T-helper 22 cell (primary cell): ENCODE results near the gene PROSER2.
A peak's percentile ranks its signal among the peaks of the same experiment; 100 is the strongest.
"Not testable (repeated sequence)": the region's sequence is repeated elsewhere in the genome, so short reads cannot be mapped to it uniquely, and the experiment has no call there.

Experiments used
- DNase-seq: peaks from one replicate; pipeline ENCODE4 v3.0.0-alpha.2; 2020; ENCODE audit warnings: low read depth

The PROSER2 gene

GRCh38 chr10:11835704-11836103, 12.5 kb downstream of the PROSER2 start:
- no peak for DNase-seq

- no peak for DNase-seq
These were observed 14.4 kb downstream of the PROSER2 start for GRCh38 chr10:11837372-11838161.

- DNase-seq = no peak
These were observed 15.2 kb downstream of the PROSER2 start for GRCh38 chr10:11838298-11838852.

- no peak for DNase-seq
These were observed 18.2 kb downstream of the PROSER2 start for GRCh38 chr10:11841375-11841774.

GRCh38 chr10:11842411-11842810, 19.3 kb downstream of the PROSER2 start:
- DNase-seq = no peak

- DNase-seq = no peak
These were observed 22.0 kb downstream of the PROSER2 start for GRCh38 chr10:11845113-11845512.

GRCh38 chr10:11846542-11846941, 23.4 kb downstream of the PROSER2 start:
- DNase-seq = no peak

- no peak for DNase-seq
These were observed 26.1 kb downstream of the PROSER2 start for GRCh38 chr10:11849277-11849676.

GRCh38 chr10:11849911-11850310, 26.8 kb downstream of the PROSER2 start:
- no peak for DNase-seq

- no peak for DNase-seq
These were observed 28.8 kb downstream of the PROSER2 start for GRCh38 chr10:11851910-11852309.

- not testable (repeated sequence) for DNase-seq
These were observed 29.5 kb downstream of the PROSER2 start for GRCh38 chr10:11852637-11853036.

GRCh38 chr10:11853468-11853867, 30.3 kb downstream of the PROSER2 start:
- no peak for DNase-seq

GRCh38 chr10:11854301-11854700, 31.1 kb downstream of the PROSER2 start:
- DNase-seq = no peak

- DNase-seq = no peak
These were observed 32.9 kb downstream of the PROSER2 start for GRCh38 chr10:11856089-11856488.

- DNase-seq = no peak
These were observed 33.5 kb downstream of the PROSER2 start for GRCh38 chr10:11856678-11857077.

- no peak for DNase-seq
These were observed 34.9 kb downstream of the PROSER2 start for GRCh38 chr10:11858093-11858492.

GRCh38 chr10:11861341-11861740, 38.2 kb downstream of the PROSER2 start:
- DNase-seq = no peak

GRCh38 chr10:11861811-11862428, 38.8 kb downstream of the PROSER2 start:
- no peak for DNase-seq

GRCh38 chr10:11863353-11864109, 40.4 kb downstream of the PROSER2 start:
- DNase-seq = peak; percentile 14

GRCh38 chr10:11864727-11865126, 41.6 kb downstream of the PROSER2 start:
- no peak for DNase-seq

GRCh38 chr10:11865561-11865960, 42.4 kb downstream of the PROSER2 start:
- no peak for DNase-seq

- no peak for DNase-seq
These were observed 43.2 kb downstream of the PROSER2 start for GRCh38 chr10:11866199-11866925.
